ENCODE results near the gene MTUS2. TPM values are rescaled to one million over a fixed set of nuclear protein-coding genes. Genes with fewer than 3 reads are reported as not detected.
A peak's percentile ranks its signal among the peaks of the same experiment; 100 is the strongest.

MTUS2 gene
- total RNA-seq, 1 experiment from 2014 or later = 0.05 TPM

DNA sequence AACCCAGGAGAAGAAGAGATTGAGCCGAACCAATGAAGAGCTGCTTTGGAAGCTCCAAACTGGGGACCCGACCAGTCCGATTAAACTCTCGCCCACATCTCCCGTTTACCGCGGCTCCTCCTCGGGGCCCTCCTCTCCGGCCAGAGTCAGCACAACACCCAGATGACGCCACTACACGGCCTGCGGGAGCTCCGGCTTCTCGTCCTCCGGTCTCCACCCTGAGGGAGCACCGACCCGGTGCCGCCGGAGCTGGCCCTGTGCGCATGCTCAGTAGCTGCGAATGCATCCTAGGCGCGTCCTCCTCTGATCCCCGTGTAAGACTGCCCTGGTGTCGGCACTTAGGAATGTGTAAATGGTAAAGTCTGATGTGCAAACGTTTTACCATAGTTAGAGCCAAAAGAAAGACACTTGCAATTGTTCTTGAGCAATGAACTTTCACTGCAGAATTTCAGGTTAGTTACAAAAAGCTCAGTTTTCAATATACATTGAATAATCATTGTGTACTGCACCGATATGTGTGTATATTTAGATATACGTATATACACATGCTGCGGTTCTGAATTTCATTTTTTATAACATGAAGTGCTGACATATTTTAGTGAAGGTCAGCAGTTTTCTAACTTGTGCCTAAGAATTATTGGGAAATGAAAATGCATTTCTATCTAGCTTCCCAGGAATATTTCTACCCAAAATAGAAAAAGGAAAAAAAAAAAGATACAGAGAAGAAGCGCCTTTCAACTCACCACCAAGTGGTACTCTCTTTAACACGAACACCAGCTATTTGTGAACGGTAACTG lies 683.1 kb downstream of the MTUS2 start:
- no peak for DNase-seq (ENCODE audit: low spot score)

DNA sequence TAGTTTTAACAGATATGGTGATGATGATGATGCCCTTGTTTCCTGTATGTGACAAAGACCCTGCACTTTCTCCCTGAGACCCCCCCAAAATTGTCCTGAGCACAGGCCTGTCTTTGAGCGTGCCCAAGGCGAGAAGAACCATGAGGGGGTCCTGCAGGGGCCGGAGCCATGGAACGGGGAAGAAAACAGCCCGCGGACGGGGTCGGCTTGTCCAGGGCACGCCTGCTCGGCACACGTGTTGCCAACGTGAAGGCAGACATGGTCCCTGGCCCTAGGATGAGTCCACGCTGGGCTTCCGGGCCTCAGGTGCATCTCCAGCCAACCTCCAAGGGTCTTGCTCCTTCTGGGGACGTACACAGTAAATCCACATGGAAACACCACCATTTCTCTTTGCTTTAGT lies 684.6 kb downstream of the MTUS2 start:
- DNase-seq (ENCODE audit: low spot score) = no peak

GRCh38 chr13:29505511-29505910 lies 685.4 kb downstream of the MTUS2 start:
- no peak for DNase-seq (ENCODE audit: low spot score)

GRCh38 chr13:29505950-29506349 lies 685.8 kb downstream of the MTUS2 start:
- no peak for DNase-seq (ENCODE audit: low spot score)

GRCh38 chr13:29507356-29507755 lies 687.2 kb downstream of the MTUS2 start:
- DNase-seq (ENCODE audit: low spot score) = no peak

DNA sequence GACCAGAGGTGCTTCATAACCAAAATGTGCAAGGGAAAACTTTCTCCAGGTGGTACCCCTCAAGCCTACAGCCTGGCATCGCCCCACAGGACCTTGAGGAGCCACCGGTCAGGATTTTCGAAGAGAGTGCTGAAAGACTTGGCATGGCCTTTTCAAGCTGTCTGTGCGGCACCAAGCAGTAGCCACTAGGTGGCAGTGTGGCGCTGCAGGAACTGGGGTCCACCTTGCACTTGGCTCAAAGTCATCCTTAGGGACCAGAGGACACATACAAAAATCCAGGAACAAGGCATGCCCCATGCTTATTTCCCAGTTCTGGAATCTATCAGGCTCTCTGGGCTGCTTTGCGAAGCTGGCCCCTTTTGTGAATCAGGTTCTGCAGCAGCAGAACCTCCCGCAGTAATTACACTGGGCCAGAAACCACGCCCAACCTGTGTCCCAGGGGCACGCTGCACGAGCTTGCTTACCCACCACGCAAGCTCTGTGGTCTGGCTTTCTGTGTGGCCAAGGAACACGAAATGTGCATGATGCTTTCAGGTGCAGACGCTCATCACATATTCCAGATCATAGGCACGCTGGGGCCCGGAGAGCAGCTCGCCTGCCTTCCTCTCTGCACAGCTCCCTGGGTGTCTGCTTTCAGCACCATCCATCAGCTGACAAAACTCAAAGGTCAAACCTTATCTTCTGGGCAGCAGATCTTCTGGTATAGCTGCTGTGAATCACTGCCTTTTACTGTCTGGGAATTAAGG lies 688.2 kb downstream of the MTUS2 start:
- DNase-seq (ENCODE audit: low spot score) = peak; percentile 99

- no peak for DNase-seq (ENCODE audit: low spot score)
These were observed 688.7 kb downstream of the MTUS2 start for GRCh38 chr13:29508876-29509252.

GRCh38 chr13:29509999-29510589 lies 690.0 kb downstream of the MTUS2 start:
- DNase-seq (ENCODE audit: low spot score) = no peak

DNA sequence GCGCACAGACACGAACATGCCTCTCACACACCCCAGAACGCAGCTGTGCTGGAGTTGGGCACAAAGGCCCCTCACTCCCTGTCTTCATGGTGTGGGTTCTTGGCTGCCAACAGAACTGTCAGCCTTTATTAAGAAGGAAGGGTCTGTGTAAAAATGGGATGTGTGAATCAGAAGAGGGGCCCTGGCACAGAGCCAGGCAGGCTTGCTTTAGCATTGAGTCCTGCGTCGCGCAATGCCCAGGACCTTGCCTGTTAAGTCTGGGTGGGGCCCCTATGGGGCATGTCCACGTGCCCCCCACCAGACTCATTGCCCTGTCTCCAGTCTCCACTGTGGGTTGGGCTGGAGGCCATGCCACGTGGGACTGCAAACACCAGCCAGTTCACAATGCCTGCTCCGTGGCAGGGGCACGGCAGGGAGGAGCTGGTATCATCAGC lies 690.5 kb downstream of the MTUS2 start:
- no peak for DNase-seq (ENCODE audit: low spot score)

- no peak for DNase-seq (ENCODE audit: low spot score)
These were observed 691.1 kb downstream of the MTUS2 start for GRCh38 chr13:29511106-29511796.

DNA sequence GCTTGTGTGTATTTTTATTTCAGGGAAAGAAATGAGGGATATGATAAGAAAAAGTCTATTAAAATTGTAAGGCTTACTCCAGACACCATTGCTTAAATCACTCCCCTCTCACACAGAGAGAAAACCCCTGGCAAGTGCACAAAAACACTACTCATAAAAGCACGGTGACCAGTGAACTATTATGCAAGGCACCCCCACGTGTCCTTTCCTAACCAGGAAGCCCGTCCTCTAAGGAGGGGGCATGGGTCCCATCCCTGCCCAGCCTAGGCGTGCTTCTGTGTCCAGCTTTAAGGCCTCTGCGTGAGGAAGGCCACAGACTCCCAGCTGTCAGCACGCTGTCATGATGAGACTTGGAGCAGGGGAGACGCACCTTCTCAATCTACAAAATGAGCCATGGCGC lies 691.8 kb downstream of the MTUS2 start:
- DNase-seq (ENCODE audit: low spot score) = no peak

GRCh38 chr13:29513002-29513980 lies 693.2 kb downstream of the MTUS2 start:
- no peak for DNase-seq (ENCODE audit: low spot score)

- no peak for DNase-seq (ENCODE audit: low spot score)
These were observed 694.0 kb downstream of the MTUS2 start for GRCh38 chr13:29513981-29514719.

GRCh38 chr13:29514720-29515310 lies 694.7 kb downstream of the MTUS2 start:
- DNase-seq (ENCODE audit: low spot score) = no peak

DNA sequence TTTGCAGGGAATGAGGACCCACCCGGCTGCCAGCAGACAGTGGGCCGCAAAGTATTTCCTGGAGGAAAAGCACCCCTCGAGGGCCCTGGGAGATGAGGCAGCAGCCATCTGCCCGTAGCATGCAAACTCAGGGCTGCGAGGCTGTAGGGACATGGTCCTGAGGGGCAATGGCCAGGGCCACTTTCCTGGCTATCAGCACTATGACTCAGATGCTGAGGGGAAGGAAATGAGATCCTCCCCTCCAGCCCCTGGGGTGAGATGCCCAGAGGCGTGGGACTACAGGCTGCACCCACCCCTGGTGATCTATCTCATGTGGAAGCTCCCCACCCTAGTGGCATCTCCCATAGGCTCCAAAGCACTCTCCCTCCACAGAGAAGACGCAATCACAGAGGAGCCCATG lies 695.2 kb downstream of the MTUS2 start:
- no peak for DNase-seq (ENCODE audit: low spot score)

GRCh38 chr13:29516012-29516411 lies 695.9 kb downstream of the MTUS2 start:
- DNase-seq (ENCODE audit: low spot score) = no peak

- DNase-seq (ENCODE audit: low spot score) = no peak
These were observed 696.7 kb downstream of the MTUS2 start for GRCh38 chr13:29516880-29517279.

GRCh38 chr13:29519921-29520320 lies 699.8 kb downstream of the MTUS2 start:
- no peak for DNase-seq (ENCODE audit: low spot score)

DNA sequence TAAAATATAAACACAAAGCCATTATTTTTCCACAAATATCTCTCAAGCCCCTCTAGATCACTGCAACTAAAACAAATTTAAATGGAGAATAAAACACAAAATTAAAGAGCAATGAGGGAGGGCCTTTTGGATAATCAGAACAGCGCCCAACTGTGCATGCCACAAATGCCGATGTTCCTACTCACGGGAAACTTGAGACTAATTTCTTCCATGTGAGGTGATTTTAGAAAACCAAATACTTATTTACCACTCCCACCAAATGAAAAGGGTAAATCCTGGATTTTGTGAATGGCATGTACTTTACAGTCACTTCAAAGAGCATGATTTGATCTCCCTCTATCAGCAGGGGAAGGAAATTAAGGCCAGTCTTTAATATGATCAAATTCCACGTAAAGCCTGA lies 700.5 kb downstream of the MTUS2 start:
- DNase-seq (ENCODE audit: low spot score) = no peak

- no peak for DNase-seq (ENCODE audit: low spot score)
These were observed 701.2 kb downstream of the MTUS2 start for GRCh38 chr13:29521336-29521735.

All from HT-29 (cell line).